Measurements from ENCODE around the gene DOCK10. TPM values are rescaled to one million over a fixed set of nuclear protein-coding genes. Genes with fewer than 3 reads are reported as not detected.
"Not testable (repeated sequence)": the region's sequence is repeated elsewhere in the genome, so short reads cannot be mapped to it uniquely, and the experiment has no call there.

Gene DOCK10
- total RNA-seq, 6 experiments from 2014 or later, result 61.1 to 78.8 (median 75.8) TPM

- peaks cover 36% of the 10 kb centered on the region for H3K4me1 Mint-ChIP-seq (ENCODE audit: low read depth)
- peak overlapping the region; percentile 34 for H3K27ac Mint-ChIP-seq
- no peak for DNase-seq
- TF ChIP-seq CTCF (IDR thresholded peaks at IDR 0.05), result no peak
- H3K36me3 Mint-ChIP-seq (ENCODE audit: low read depth), result peaks cover 19% of the 10 kb centered on the region
- H3K27me3 Mint-ChIP-seq (ENCODE audit: insufficient read depth), result no peaks in the 10 kb centered on the region
- no peak overlapping the region for H3K4me3 Mint-ChIP-seq
- H3K9me3 Mint-ChIP-seq, result no peaks in the 10 kb centered on the region
Observed at GRCh38 chr2:224922142-224922727, 120.0 kb downstream of the DOCK10 start.

DNA sequence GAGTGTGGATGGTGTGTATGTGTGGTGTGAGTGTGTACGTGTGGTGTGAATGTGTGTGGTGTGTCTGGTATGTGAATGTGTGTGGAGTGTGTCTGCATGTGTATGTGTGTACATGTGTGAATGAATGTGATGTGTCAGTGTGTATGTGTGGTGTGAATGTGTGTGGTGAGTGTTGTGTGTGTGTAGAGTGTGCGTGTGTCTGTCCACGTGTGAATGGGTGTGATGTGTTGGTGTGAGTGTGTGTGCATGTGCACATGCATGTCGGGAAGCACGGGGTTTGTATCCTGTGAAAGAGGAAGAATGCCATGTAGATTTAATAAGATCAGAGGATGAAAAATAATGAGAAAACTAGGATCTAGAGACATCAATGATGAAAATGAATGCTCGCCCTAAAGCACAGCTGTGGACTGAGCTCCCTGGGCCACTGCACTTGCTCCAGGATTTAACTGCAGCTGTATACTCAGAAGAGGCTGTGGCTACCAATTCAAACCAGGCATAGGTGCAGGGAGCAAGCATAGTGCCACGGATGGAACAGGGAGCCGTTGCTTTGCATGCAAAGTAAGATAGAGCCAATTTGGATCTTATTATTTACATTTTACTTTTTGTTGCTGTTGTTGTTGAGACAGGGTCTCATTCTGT, 122.7 kb downstream of the DOCK10 start:
- H3K9me3 Mint-ChIP-seq, result no peaks in the 10 kb centered on the region
- no peak for DNase-seq
- H3K4me1 Mint-ChIP-seq (ENCODE audit: low read depth), result peaks cover 15% of the 10 kb centered on the region; the same call in 1 of the 2 replicates
- H3K4me3 Mint-ChIP-seq, result no peak overlapping the region
- H3K27me3 Mint-ChIP-seq (ENCODE audit: insufficient read depth), result no peaks in the 10 kb centered on the region
- no peak overlapping the region for H3K27ac Mint-ChIP-seq
- TF ChIP-seq CTCF (IDR thresholded peaks at IDR 0.05), result no peak
- peaks cover 4% of the 10 kb centered on the region; the same call in 1 of the 2 replicates for H3K36me3 Mint-ChIP-seq (ENCODE audit: low read depth)

- Mint-ChIP-seq H3K4me3 (no peak overlapping the region), H3K27me3 (ENCODE audit: insufficient read depth) (no peaks in the 10 kb centered on the region), H3K27ac (no peak overlapping the region), H3K4me1 (ENCODE audit: low read depth) (0 out of 2 replicates have a peak, but pooled peaks cover 11% of the 10 kb centered on the region), H3K9me3 (no peaks in the 10 kb centered on the region), H3K36me3 (ENCODE audit: low read depth) (peaks cover 4% of the 10 kb centered on the region; the same call in 1 of the 2 replicates)
- TF ChIP-seq CTCF (IDR thresholded peaks at IDR 0.05), result no peak
- DNase-seq, result no peak
Observed at GRCh38 chr2:224918626-224919471, 123.4 kb downstream of the DOCK10 start.

GRCh38 chr2:224917246-224917645, 125.0 kb downstream of the DOCK10 start:
- not testable (repeated sequence) for H3K9me3 Mint-ChIP-seq; H3K36me3 Mint-ChIP-seq (ENCODE audit: low read depth); H3K27ac Mint-ChIP-seq; H3K27me3 Mint-ChIP-seq (ENCODE audit: insufficient read depth); H3K4me1 Mint-ChIP-seq (ENCODE audit: low read depth); H3K4me3 Mint-ChIP-seq; DNase-seq

GRCh38 chr2:224915136-224915535, 127.1 kb downstream of the DOCK10 start:
- no peak overlapping the region for H3K27ac Mint-ChIP-seq
- H3K36me3 Mint-ChIP-seq (ENCODE audit: low read depth), result peaks cover 12% of the 10 kb centered on the region
- no peak for DNase-seq
- peaks cover 23% of the 10 kb centered on the region for H3K4me1 Mint-ChIP-seq (ENCODE audit: low read depth)
- H3K9me3 Mint-ChIP-seq, result no peaks in the 10 kb centered on the region
- no peak overlapping the region for H3K4me3 Mint-ChIP-seq
- TF ChIP-seq CTCF (IDR thresholded peaks at IDR 0.05), result no peak
- H3K27me3 Mint-ChIP-seq (ENCODE audit: insufficient read depth), result no peaks in the 10 kb centered on the region

GRCh38 chr2:224910574-224910925, 131.7 kb downstream of the DOCK10 start:
- peak overlapping the region; percentile 84 for H3K27ac Mint-ChIP-seq
- peaks cover 2% of the 10 kb centered on the region; the same call in 1 of the 2 replicates for H3K27me3 Mint-ChIP-seq (ENCODE audit: insufficient read depth)
- H3K4me1 Mint-ChIP-seq (ENCODE audit: low read depth), result peaks cover 50% of the 10 kb centered on the region
- TF ChIP-seq CTCF (IDR thresholded peaks at IDR 0.05), result no peak
- peak; percentile 6 for DNase-seq
- H3K4me3 Mint-ChIP-seq, result no peak overlapping the region; the same call in 1 of the 2 replicates
- H3K36me3 Mint-ChIP-seq (ENCODE audit: low read depth), result peaks cover 40% of the 10 kb centered on the region
- H3K9me3 Mint-ChIP-seq, result no peaks in the 10 kb centered on the region
